KMS-11 (cell line): ENCODE results near the gene GRM1.

ENCODE experiments used
- H2AFZ ChIP-seq: fragments of 200-600 bp; sonication (generic); 2 replicates; pipeline ENCODE4 v1.6.1; 2016; ENCODE audit warnings: antibody characterized with exemption, mixed run types, low read depth
- H3K27ac ChIP-seq: fragments of 200-600 bp; sonication (generic); 2 replicates; pipeline ENCODE4 v1.6.1; 2016; ENCODE audit warnings: mild to moderate bottlenecking, mixed run types
- H3K27me3 ChIP-seq: fragments of 200-600 bp; sonication (generic); 2 replicates; pipeline ENCODE4 v1.6.1; 2017; ENCODE audit warnings: mild to moderate bottlenecking, low read depth, mixed run types, moderate library complexity; ENCODE audit not compliant: insufficient read depth
- H3K36me3 ChIP-seq: fragments of 200-600 bp; sonication (generic); 2 replicates; pipeline ENCODE4 v1.6.1; 2017; ENCODE audit warnings: mild to moderate bottlenecking, mixed run types; ENCODE audit not compliant: insufficient read depth
- H3K4me1 ChIP-seq: fragments of 200-600 bp; sonication (generic); 2 replicates; pipeline ENCODE4 v1.6.1; 2016; ENCODE audit warnings: mild to moderate bottlenecking, low read depth, mixed run types; ENCODE audit not compliant: poor library complexity, severe bottlenecking
- H3K4me2 ChIP-seq: fragments of 200-600 bp; sonication (generic); 2 replicates; pipeline ENCODE4 v1.7.0; 2016; ENCODE audit warnings: mild to moderate bottlenecking, mixed run types
- H3K4me3 ChIP-seq: fragments of 200-600 bp; sonication (generic); IDR thresholded peaks from 2 replicates; pipeline ENCODE4 v1.6.1; 2017; ENCODE audit warnings: low read depth, low read length, mixed read lengths; ENCODE audit not compliant: insufficient read depth
- H3K79me2 ChIP-seq: fragments of 200-600 bp; sonication (generic); 2 replicates; pipeline ENCODE4 v1.6.1; 2016; ENCODE audit warnings: low read depth, mixed run types; ENCODE audit not compliant: insufficient read depth
- H3K9ac ChIP-seq: fragments of 200-600 bp; sonication (generic); 2 replicates; pipeline ENCODE4 v1.6.1; 2016; ENCODE audit warnings: mild to moderate bottlenecking, mixed run types
- H4K20me1 ChIP-seq: fragments of 200-600 bp; sonication (generic); 2 replicates; pipeline ENCODE4 v1.6.1; 2016; ENCODE audit warnings: mild to moderate bottlenecking, mixed run types; ENCODE audit not compliant: insufficient read depth
- CTCF ChIP-seq: fragments of 200-600 bp; sonication (generic); conservative IDR thresholded peaks from 2 replicates; pipeline ENCODE4 v1.6.1; 2017; ENCODE audit warnings: low read depth, mild to moderate bottlenecking, antibody characterized with exemption, low read length, moderate library complexity, mixed read lengths

Gene GRM1

GRCh38 chr6:146434732-146435390 lies 406.0 kb downstream of the GRM1 start:
- Histone ChIP-seq H3K4me1 (no peaks in the 10 kb centered on the region), H3K27ac (no peak overlapping the region), H3K4me2 (no peak overlapping the region), H3K79me2 (no peaks in the 10 kb centered on the region), H4K20me1 (no peaks in the 10 kb centered on the region), H3K9ac (no peak overlapping the region), H2AFZ (no peak overlapping the region), H3K27me3 (no peaks in the 10 kb centered on the region), H3K4me3 (no peak overlapping the region), H3K36me3 (no peaks in the 10 kb centered on the region)
- no peak for TF ChIP-seq CTCF

GRCh38 chr6:146441907-146442306 lies 413.0 kb downstream of the GRM1 start:
- no peak for TF ChIP-seq CTCF
- H3K79me2 ChIP-seq = no peaks in the 10 kb centered on the region
- no peaks in the 10 kb centered on the region for H4K20me1 ChIP-seq
- no peak overlapping the region for H3K9ac ChIP-seq
- H3K4me3 ChIP-seq = no peak overlapping the region
- no peak overlapping the region for H3K27ac ChIP-seq
- no peak overlapping the region for H2AFZ ChIP-seq
- no peaks in the 10 kb centered on the region for H3K36me3 ChIP-seq
- no peaks in the 10 kb centered on the region for H3K27me3 ChIP-seq
- H3K4me1 ChIP-seq = no peaks in the 10 kb centered on the region
- no peak overlapping the region for H3K4me2 ChIP-seq

- Histone ChIP-seq H3K27me3 (no peaks in the 10 kb centered on the region), H4K20me1 (no peaks in the 10 kb centered on the region), H3K27ac (no peak overlapping the region), H3K4me1 (no peaks in the 10 kb centered on the region), H3K36me3 (no peaks in the 10 kb centered on the region), H3K9ac (no peak overlapping the region), H2AFZ (no peak overlapping the region), H3K4me2 (no peak overlapping the region), H3K4me3 (no peak overlapping the region), H3K79me2 (no peaks in the 10 kb centered on the region)
- TF ChIP-seq CTCF = no peak
These were observed 415.3 kb downstream of the GRM1 start for GRCh38 chr6:146444189-146444588.

GRCh38 chr6:146445233-146445632 lies 416.4 kb downstream of the GRM1 start:
- Histone ChIP-seq H3K36me3 (no peaks in the 10 kb centered on the region), H4K20me1 (no peaks in the 10 kb centered on the region), H3K27me3 (no peaks in the 10 kb centered on the region), H2AFZ (no peak overlapping the region), H3K4me2 (no peak overlapping the region), H3K79me2 (no peaks in the 10 kb centered on the region), H3K27ac (no peak overlapping the region), H3K4me1 (no peaks in the 10 kb centered on the region), H3K4me3 (no peak overlapping the region), H3K9ac (no peak overlapping the region)
- no peak for TF ChIP-seq CTCF
